Activated T-helper 2 cell treated with anti-CD3 and anti-CD28 coated beads, Interferon-gamma antibody, Interleukin-2, Interleukin-4, amounts not matched to agents 10 μg/mL and 5 μg/mL and 100 μg/mL, durations not matched to agents 14 hours and 24 hours and 36 hours (primary cell): Measurements from ENCODE around the gene SIK3. TPM values are rescaled to one million over a fixed set of nuclear protein-coding genes. Genes with fewer than 3 reads are reported as not detected.
A peak's percentile ranks its signal among the peaks of the same experiment; 100 is the strongest.

Source experiments
- DNase-seq: peaks from one replicate; pipeline ENCODE4 v3.0.0; 2021; ENCODE audit warnings: low spot score
- H3K27ac Mint-ChIP-seq: one replicate; pipeline ENCODE4 v1.8.0; 2021; ENCODE audit warnings: mixed read lengths
- H3K27me3 Mint-ChIP-seq: one replicate; pipeline ENCODE4 v1.8.0; 2021; ENCODE audit warnings: low read depth, mixed read lengths
- H3K36me3 Mint-ChIP-seq: one replicate; pipeline ENCODE4 v1.8.0; 2021; ENCODE audit warnings: low read depth, mixed read lengths
- H3K4me1 Mint-ChIP-seq: one replicate; pipeline ENCODE4 v1.8.0; 2021; ENCODE audit warnings: low read depth, mixed read lengths
- H3K4me3 Mint-ChIP-seq: one replicate; pipeline ENCODE4 v1.8.0; 2021; ENCODE audit warnings: low read depth, mild to moderate bottlenecking, moderate library complexity, mixed read lengths
- H3K9me3 Mint-ChIP-seq: one replicate; pipeline ENCODE4 v1.8.0; 2021; ENCODE audit warnings: mixed read lengths
- intact Hi-C: fragments of 100-400 bp; cut with micrococcal nuclease; formaldehyde crosslinking; loops from one replicate; pipeline ENCODE4 v1.15.1; 2023
- total RNA-seq: library from RNA; stranded (reverse); gene quantifications from 2 replicates; pipeline ENCODE4 v1.2.3, GENCODE V29; 2022

SIK3 gene
- total RNA-seq, 1 donor from 2014 or later: 25.3 TPM

DNA sequence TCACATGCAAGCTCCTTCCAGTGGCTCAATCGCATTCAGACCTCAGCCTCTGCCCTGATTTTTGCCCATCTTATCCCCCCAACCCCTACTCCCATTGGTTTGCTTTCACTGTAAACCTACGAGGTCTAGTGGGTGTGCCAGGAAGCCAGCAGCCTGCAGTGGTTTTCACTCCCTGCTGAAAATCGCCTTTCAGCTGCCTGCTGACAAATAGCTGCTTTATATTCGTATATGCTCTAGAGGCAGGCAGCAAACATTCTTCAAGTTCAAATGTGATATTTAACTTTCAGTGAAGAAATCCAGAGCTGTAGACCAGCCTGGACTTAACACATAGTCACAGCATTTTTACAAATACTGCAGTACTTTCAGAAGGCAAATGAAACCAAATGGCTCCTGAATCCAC lies 168.1 kb downstream of the SIK3 start:
- peaks cover 24% of the 10 kb centered on the region for H3K36me3 Mint-ChIP-seq
- peaks cover 9% of the 10 kb centered on the region for H3K9me3 Mint-ChIP-seq
- peak overlapping the region; percentile 83 for H3K27ac Mint-ChIP-seq
- H3K4me1 Mint-ChIP-seq: peaks cover 67% of the 10 kb centered on the region
- no peaks in the 10 kb centered on the region for H3K27me3 Mint-ChIP-seq
- intact Hi-C loops: loop anchor here (2.0 kb wide), 4 partner anchors 19 to 167 kb away; no protein-coding TSS in a partner anchor
- DNase-seq: peak; percentile 43
- peak overlapping the region; percentile 78 for H3K4me3 Mint-ChIP-seq

DNA sequence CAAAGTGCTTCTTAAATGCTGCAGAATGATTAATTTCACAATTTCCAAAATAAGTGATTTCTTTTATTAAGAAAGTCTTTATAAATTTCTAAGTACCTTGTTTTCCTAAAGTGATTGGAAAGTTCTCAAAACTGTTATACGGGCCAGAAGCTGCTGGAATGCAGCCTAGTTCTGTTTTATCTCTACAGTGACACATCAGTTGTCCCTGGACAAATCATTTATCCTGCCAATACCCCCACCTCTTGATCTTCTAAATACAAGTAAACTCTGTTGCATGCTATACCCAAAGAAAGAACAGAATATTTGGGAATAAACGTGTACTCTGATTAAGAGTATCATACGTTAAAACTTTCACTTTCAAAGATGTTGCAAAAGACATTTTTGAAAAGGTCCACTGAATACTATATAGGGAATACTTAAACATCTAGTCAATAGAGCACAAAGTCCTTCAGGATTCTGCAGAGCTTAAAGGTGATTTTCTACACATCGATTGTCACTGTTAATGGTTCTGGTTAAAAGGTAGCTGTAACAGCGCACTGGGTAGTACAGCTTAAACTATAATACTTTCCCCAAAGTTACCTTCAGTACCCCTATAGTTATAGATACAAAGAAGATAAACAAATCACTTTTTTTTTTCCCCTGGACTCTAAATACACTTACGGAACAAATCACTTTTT lies 168.7 kb downstream of the SIK3 start:
- intact Hi-C loops: loop anchor here (2.0 kb wide), 5 partner anchors 19 to 167 kb away; no protein-coding TSS in a partner anchor
- H3K27me3 Mint-ChIP-seq: no peaks in the 10 kb centered on the region
- H3K4me3 Mint-ChIP-seq: peak overlapping the region; percentile 78

DNA sequence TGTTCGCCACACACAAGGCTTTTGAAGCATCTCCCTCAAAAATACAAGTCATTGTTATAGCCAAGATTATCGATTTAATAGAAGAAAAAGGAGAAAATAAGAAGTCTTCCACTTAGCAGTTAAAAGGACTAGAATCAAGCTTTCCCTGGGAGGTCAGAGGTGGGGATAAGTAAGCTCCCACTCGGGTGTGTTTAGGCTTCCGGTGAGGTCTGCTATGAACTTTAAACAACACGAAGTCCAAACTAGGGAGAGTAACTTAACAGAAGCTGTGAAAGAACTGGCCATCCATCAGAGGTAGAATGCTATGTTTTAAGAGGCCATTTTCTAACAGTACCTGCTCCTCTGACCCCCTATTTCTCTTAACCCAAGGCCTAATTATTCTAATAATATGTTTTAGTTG lies 169.4 kb downstream of the SIK3 start:
- H3K9me3 Mint-ChIP-seq: peaks cover 5% of the 10 kb centered on the region
- no peak for DNase-seq
- H3K4me3 Mint-ChIP-seq: peak overlapping the region; percentile 11
- H3K4me1 Mint-ChIP-seq: peaks cover 74% of the 10 kb centered on the region
- peak overlapping the region; percentile 41 for H3K27ac Mint-ChIP-seq
- peaks cover 25% of the 10 kb centered on the region for H3K36me3 Mint-ChIP-seq
- intact Hi-C loops: loop anchor here (2.0 kb wide), 1 partner anchor 76 kb away; no protein-coding TSS in a partner anchor
- H3K27me3 Mint-ChIP-seq: no peaks in the 10 kb centered on the region

More for the DNA sequence above, 168.7 kb downstream of the SIK3 start:
- Mint-ChIP-seq H3K4me1 (peaks cover 73% of the 10 kb centered on the region), H3K9me3 (peaks cover 9% of the 10 kb centered on the region), H3K36me3 (peaks cover 31% of the 10 kb centered on the region), H3K27ac (peak overlapping the region; percentile 83)
- DNase-seq: no peak

DNA sequence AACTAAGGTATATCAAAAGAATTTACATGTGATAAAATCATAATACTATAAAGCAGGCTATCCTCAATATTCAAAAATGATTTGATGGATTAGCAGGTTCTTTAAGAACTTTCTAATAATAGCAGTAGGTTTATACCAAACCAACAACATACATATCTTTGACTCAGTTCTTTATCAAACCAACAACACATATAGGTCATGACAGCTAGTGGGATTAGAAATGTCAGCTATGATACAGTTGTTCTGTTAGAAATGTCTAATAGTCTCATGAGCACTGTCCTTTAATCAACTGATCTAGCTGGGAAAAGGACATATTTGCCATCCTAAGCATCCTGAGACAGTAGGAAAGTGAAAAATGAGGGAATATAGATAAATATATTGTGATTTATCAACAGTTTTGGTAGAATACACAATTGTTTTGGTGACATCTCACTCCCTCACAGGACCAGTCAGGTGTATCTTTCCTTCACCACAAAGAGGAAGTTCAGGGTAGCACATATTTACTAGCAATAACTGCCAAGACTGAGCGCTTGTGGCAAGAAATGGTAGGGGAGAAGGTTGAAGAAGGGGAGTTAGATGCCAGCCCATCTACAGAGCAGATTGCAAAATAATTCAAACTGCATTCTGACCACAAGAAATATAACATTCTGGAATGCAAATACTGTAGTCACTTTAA lies 170.0 kb downstream of the SIK3 start:
- Mint-ChIP-seq H3K4me1 (peaks cover 70% of the 10 kb centered on the region), H3K27ac (peak overlapping the region; percentile 35), H3K4me3 (peak overlapping the region; percentile 10), H3K36me3 (peaks cover 26% of the 10 kb centered on the region), H3K9me3 (no peaks in the 10 kb centered on the region), H3K27me3 (no peaks in the 10 kb centered on the region)
- intact Hi-C loops: loop anchor here (2.0 kb wide), 1 partner anchor 75 kb away; no protein-coding TSS in a partner anchor
- DNase-seq: no peak

DNA sequence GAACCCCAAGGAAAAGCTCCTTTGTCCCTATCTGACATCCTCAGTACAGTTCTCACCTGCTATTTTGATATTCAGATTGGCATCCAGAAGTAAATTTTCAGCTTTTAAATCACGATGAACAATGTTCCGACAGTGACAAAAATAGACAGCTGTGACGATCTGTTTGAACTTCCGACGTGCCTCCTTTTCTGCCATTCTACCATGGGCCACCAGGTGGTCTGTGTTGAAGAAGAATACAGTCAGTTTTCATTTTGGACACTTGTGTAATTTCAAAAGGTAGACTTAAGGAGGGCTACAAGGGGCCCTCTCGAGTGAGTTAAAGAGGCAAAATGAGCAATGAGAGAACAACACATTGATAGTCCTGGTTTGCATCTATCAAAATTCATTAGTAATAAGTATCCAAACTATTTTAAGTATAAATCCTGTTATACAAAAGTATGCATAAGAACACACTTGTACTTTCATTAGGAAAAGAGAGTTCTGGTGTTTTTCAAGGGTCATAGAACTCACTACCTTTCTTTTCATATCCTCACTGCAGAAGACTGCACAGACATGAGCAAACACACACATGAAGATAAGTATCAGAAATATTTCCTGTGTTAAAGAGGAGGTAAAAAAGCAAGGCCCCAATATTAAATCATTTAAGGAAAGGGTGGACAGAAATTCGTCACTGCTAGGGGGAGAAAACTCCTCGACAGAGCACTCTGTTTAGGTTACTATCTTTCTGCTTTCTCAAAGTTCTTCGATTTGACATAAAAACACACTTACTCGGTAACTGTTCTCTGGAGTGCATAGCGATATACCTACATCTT lies 170.9 kb downstream of the SIK3 start:
- H3K27ac Mint-ChIP-seq: peak overlapping the region; percentile 50
- H3K4me1 Mint-ChIP-seq: peaks cover 65% of the 10 kb centered on the region
- intact Hi-C loops: no loop called here
- no peaks in the 10 kb centered on the region for H3K9me3 Mint-ChIP-seq
- no peak for DNase-seq
- H3K27me3 Mint-ChIP-seq: no peaks in the 10 kb centered on the region
- H3K36me3 Mint-ChIP-seq: peaks cover 28% of the 10 kb centered on the region
- H3K4me3 Mint-ChIP-seq: no peak overlapping the region

DNA sequence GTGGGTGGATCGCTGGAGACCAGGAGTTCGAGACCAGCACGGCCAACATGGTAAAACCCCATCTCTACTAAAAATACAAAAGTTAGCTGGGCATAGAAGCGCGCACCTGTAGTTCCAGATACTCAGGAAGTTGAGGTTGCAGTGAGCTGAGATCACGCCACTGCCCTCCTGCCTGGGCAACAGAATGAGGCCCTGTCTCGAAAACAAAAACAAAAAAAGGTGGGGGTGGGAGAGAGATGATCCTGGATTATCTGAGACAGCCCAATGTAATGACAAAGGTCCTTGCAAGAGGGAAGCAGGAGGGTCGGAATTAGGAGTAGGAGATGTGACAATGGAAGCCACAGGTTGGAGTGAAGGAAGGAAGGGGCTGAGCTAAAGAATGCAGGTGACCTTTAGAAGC lies 173.2 kb downstream of the SIK3 start:
- Mint-ChIP-seq H3K27ac (peak overlapping the region; percentile 83), H3K27me3 (no peaks in the 10 kb centered on the region), H3K4me3 (peak overlapping the region; percentile 51), H3K4me1 (peaks cover 52% of the 10 kb centered on the region), H3K36me3 (peaks cover 28% of the 10 kb centered on the region), H3K9me3 (no peaks in the 10 kb centered on the region)
- intact Hi-C loops: no loop called here
- DNase-seq: no peak

DNA sequence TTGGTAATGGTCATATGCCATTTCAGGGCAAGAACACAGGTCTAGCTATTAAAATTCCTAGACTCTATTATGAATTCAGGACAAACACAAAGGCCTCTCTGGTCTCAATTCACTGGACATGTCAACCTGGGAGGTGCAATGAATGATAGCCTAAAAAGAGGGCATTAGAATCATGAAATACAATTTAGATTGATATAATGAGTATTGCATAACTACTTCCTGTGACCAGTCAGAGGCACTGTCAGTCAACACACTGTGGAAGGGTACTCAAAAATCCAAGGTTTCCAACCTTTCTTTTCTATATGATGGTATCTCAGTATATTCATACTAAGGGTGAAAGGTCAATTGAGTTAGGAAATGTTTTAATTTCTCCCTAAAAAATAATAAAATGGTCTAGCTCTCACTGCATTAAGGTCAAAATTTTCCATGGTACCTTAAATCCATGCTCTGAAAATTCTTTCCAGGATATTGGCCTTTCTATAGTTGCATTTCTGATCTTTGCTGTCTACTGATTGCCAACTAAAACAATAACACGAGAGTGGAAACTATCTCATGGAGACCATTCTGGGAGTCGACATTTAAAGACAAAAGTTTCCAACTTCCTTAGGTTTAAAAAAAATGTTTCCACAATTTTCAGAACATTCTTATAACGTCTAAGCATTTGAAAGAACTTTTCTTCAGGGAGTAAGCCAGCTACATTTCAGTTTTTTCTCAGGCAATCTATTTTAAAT lies 179.1 kb downstream of the SIK3 start:
- H3K4me1 Mint-ChIP-seq: peaks cover 6% of the 10 kb centered on the region
- intact Hi-C loops: no loop called here
- DNase-seq: no peak
- H3K27ac Mint-ChIP-seq: no peak overlapping the region
- H3K27me3 Mint-ChIP-seq: no peaks in the 10 kb centered on the region
- peaks cover 7% of the 10 kb centered on the region for H3K36me3 Mint-ChIP-seq
- no peak overlapping the region for H3K4me3 Mint-ChIP-seq
- no peaks in the 10 kb centered on the region for H3K9me3 Mint-ChIP-seq

DNA sequence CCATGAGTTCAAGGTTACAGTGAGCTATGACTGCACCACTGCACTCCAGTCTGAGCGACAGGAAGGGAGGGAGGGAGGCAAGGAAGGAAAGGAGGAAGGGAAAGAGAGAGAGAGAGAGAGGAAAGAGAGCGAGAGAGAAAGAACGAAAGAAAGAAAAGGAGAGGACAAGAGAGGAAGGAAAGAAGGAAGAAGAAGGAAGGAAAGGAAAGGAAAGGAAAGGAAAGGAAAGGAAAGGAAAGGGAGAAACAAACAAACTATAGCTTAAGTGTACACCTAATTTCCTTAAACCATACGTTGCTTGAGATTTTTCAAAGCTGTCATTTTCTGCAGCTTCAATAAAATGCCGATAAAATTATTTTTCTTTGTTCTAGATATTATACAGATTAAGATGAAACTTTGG lies 180.6 kb downstream of the SIK3 start:
- Mint-ChIP-seq H3K4me3 (no peak overlapping the region), H3K27me3 (no peaks in the 10 kb centered on the region), H3K4me1 (peaks cover 6% of the 10 kb centered on the region), H3K9me3 (no peaks in the 10 kb centered on the region), H3K36me3 (no peaks in the 10 kb centered on the region), H3K27ac (no peak overlapping the region)
- no peak for DNase-seq
- intact Hi-C loops: no loop called here

DNA sequence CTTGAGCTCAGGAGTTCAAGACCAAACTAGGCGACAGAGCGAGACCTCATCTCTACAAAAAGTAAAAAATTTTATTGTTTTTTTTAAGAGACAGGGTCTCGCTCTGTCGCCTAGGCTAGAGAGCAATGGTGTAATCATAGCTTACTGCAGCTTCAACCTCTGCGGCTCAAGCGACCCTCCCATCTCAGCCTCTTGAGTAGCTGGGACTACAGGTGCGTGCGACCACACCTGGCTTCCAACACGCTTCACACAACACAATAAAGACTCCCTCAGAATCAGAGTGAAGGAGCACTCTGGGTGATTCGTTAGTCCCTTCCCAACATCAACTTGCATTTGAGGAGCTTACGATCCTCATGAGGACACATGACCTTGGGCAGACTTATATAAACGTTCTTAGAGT lies 181.3 kb downstream of the SIK3 start:
- Mint-ChIP-seq H3K9me3 (no peaks in the 10 kb centered on the region), H3K27ac (no peak overlapping the region), H3K27me3 (no peaks in the 10 kb centered on the region), H3K4me3 (no peak overlapping the region), H3K36me3 (no peaks in the 10 kb centered on the region), H3K4me1 (peaks cover 6% of the 10 kb centered on the region)
- intact Hi-C loops: no loop called here
- DNase-seq: no peak

DNA sequence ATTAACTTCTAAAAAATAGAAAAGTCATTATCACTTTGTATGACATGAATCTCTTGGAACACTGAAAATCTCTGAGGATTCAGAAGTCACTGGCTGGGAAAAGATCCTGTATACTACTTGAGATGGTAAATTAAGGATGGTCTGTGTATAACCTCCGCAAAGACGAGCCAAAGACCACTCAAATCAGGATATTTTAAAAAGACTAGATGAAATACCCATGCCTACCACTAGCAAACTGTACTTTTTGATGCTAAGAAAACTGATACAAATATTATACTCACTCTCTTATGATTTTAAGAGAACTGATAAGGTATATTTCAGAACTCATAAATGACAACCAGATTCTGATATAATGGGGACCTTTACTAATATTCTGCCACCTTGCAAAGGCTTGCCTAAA lies 182.2 kb downstream of the SIK3 start:
- Mint-ChIP-seq H3K27ac (no peak overlapping the region), H3K27me3 (no peaks in the 10 kb centered on the region), H3K4me3 (no peak overlapping the region), H3K4me1 (peaks cover 6% of the 10 kb centered on the region), H3K36me3 (no peaks in the 10 kb centered on the region), H3K9me3 (no peaks in the 10 kb centered on the region)
- no peak for DNase-seq
- intact Hi-C loops: no loop called here

DNA sequence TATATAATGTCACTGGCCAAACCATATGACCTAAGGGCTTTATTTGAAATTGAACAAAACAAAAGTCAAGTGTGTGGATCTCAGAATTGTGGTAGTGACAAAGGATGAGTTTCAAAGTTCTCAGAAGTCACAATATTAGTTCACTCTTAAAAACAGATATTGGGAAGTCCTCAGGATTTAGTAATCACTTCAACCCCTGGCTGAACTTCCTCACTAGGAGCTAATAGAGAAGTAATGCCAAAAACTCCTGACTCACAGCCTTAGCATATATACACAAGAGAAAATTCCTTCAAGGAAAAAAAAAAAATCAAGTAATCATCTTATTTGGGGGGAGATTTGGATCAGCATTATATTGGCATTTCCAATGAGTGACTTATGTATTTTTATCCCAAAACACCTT lies 185.2 kb downstream of the SIK3 start:
- Mint-ChIP-seq H3K4me1 (peaks cover 2% of the 10 kb centered on the region), H3K36me3 (no peaks in the 10 kb centered on the region), H3K27me3 (no peaks in the 10 kb centered on the region), H3K4me3 (no peak overlapping the region), H3K9me3 (no peaks in the 10 kb centered on the region), H3K27ac (no peak overlapping the region)
- DNase-seq: no peak
- intact Hi-C loops: no loop called here

DNA sequence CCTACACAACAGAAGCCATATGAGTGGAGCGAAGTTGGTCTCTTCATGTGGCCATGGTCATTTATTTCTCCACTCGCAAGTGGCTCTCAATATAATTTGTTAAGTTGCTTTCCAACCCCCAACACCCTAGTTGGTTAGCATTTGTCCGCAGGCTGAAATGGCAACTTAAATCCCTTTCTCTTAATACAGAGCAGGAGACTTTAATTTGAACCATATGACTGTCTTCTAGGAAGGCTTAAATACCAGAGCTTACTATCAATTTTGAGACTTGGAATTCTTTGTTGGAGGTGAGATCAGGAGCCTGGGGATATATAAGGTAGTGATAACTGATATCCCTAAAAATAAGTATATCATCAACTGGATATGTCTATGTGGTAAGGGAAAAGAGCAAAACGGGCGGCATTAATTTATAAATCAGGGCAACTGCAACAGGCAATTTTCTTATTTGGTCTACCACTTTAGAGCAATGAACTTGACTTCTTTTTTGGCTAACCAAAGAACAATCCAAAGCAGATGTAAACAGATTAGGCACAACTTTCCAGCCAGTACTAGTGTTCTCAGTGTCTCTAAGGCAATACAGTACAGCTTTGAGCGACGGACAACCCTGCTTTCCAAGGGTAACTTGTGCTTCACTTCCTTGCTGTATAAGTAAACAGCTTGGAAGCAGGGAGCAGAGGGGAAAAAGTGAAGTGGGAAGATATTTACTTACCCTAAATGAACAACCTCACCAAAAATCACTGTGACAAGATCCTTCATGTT lies 186.1 kb downstream of the SIK3 start:
- intact Hi-C loops: no loop called here
- DNase-seq: no peak
- Mint-ChIP-seq H3K36me3 (no peaks in the 10 kb centered on the region), H3K4me1 (peaks cover 2% of the 10 kb centered on the region), H3K4me3 (no peak overlapping the region), H3K27ac (no peak overlapping the region), H3K27me3 (no peaks in the 10 kb centered on the region), H3K9me3 (no peaks in the 10 kb centered on the region)
